Endothelial cell of umbilical vein (primary cell): ENCODE measurements around the gene CFAP45. TPM values are rescaled to one million over a fixed set of nuclear protein-coding genes. Genes with fewer than 3 reads are reported as not detected.

Experiments used
- BruUV-seq: library from RNA; stranded (reverse); fragments of 400-500 nt; replicated peaks from 2 replicates; lab custom pipeline; 2021; lab: Mats Ljungman, UMichigan
- CTCF ChIA-PET: fragments of 300-600, 350-600 bp; sonication (Branson Sonifier 250); formaldehyde crosslinking; loops from one replicate; lab custom pipeline; 2021; ENCODE audit warnings: antibody characterized with exemption, inconsistent platforms; lab: Charles Lee
- POLR2A ChIA-PET: fragments of 300-600, 350-600 bp; sonication (Branson Sonifier 250); formaldehyde crosslinking; loops from one replicate; lab custom pipeline; 2021; ENCODE audit warnings: antibody characterized with exemption, inconsistent platforms; lab: Charles Lee
- DNase-seq: peaks from one replicate; pipeline ENCODE4 v3.0.0-alpha.2; 2011; ENCODE audit warnings: low read depth, low spot score
- FAIRE-seq: peaks from 2 replicates; lab custom pipeline; 2011; peaks lifted over from hg19 to GRCh38; lab: Jason Lieb, UNC
- H2AFZ ChIP-seq: 2 replicates; pipeline ENCODE4 v1.6.0; 2012; ENCODE audit warnings: low read depth, low read length, control low read depth, inconsistent platforms
- H3K27ac ChIP-seq: 2 replicates; pipeline ENCODE4 v1.5.1; 2011; ENCODE audit warnings: low read depth, mild to moderate bottlenecking, control low read depth, low read length, moderate library complexity; ENCODE audit not compliant: insufficient read depth
- H3K27me3 ChIP-seq, 2 experiments: 2 replicates each; pipeline versions ENCODE4 v1.6.0 to v1.6.1; 2011; ENCODE audit warnings: low read length in 2 of 2, mixed read lengths in 1 of 2; ENCODE audit not compliant: control insufficient read depth in 2 of 2, insufficient read depth in 2 of 2
- H3K36me3 ChIP-seq, 2 experiments: 2 replicates in 1 of 2; 3 replicates in 1 of 2; pipeline ENCODE4 v1.5.1; 2011; ENCODE audit warnings: low read length in 2 of 2, mild to moderate bottlenecking in 1 of 2, moderate library complexity in 1 of 2; ENCODE audit not compliant: control insufficient read depth in 2 of 2, insufficient read depth in 2 of 2; ENCODE audit errors: extremely low read depth in 1 of 2
- H3K4me1 ChIP-seq: 3 replicates; pipeline ENCODE4 v1.5.1; 2011; ENCODE audit warnings: mild to moderate bottlenecking, low read length; ENCODE audit not compliant: control insufficient read depth, insufficient read depth; ENCODE audit errors: extremely low read depth
- H3K4me2 ChIP-seq: 2 replicates; pipeline ENCODE4 v1.6.1; 2011; ENCODE audit warnings: low read length, control low read depth, mixed read lengths; ENCODE audit not compliant: insufficient read depth
- H3K4me3 ChIP-seq, 3 experiments: fragments of 200-600 bp in 1 of 3; sonication (generic), shearing (Covaris generic) in 1 of 3; replicated peaks in 1 of 3; 2 replicates each; pipeline ENCODE4 v1.5.1; 2011 to 2016; ENCODE audit warnings: control low read depth in 3 of 3, low read length in 3 of 3, mild to moderate bottlenecking in 2 of 3, inconsistent platforms in 1 of 3, low read depth in 1 of 3, moderate library complexity in 1 of 3; ENCODE audit not compliant: insufficient read depth in 1 of 3
- H3K79me2 ChIP-seq: 2 replicates; pipeline ENCODE4 v1.6.0; 2012; ENCODE audit warnings: low read length, inconsistent platforms; ENCODE audit not compliant: control insufficient read depth, insufficient read depth
- H3K9ac ChIP-seq: replicated peaks from 2 replicates; pipeline ENCODE3; 2011; ENCODE audit warnings: low read length, control low read depth; ENCODE audit not compliant: insufficient read depth; ENCODE audit errors: extremely low read depth
- H3K9me1 ChIP-seq: replicated peaks from 3 replicates; pipeline ENCODE4 v1.6.0; 2011; ENCODE audit warnings: mild to moderate bottlenecking, low read length; ENCODE audit not compliant: control insufficient read depth, insufficient read depth; ENCODE audit errors: extremely low read depth
- H3K9me3 ChIP-seq: replicated peaks from 2 replicates; pipeline ENCODE4 v1.5.1; 2012; ENCODE audit warnings: low read length, inconsistent platforms; ENCODE audit not compliant: control insufficient read depth, insufficient read depth
- H4K20me1 ChIP-seq: replicated peaks from 2 replicates; pipeline ENCODE3; 2011; ENCODE audit warnings: mild to moderate bottlenecking, low read length; ENCODE audit not compliant: control insufficient read depth, insufficient read depth; ENCODE audit errors: extremely low read depth
- FOS ChIP-seq: IDR thresholded peaks from 2 replicates; pipeline ENCODE4 v1.6.1; 2011; ENCODE audit warnings: mild to moderate bottlenecking, low read length, moderate library complexity, borderline replicate concordance; ENCODE audit not compliant: insufficient read depth
- GATA2 ChIP-seq: IDR thresholded peaks from 2 replicates; pipeline ENCODE4 v1.7.0; 2011; ENCODE audit warnings: low read depth, mild to moderate bottlenecking, moderate library complexity, mixed read lengths, low read length; ENCODE audit not compliant: insufficient read length, insufficient read depth
- JUN ChIP-seq: IDR thresholded peaks from 2 replicates; pipeline ENCODE4 v1.6.1; 2011; ENCODE audit warnings: borderline replicate concordance, low read depth; ENCODE audit not compliant: insufficient read length, insufficient read depth
- POLR2A ChIP-seq: IDR thresholded peaks from 2 replicates; pipeline ENCODE4 v1.6.1; 2012; ENCODE audit warnings: low read depth, mild to moderate bottlenecking, control low read depth, low read length
- POLR2AphosphoS5 ChIP-seq: IDR thresholded peaks from 2 replicates; pipeline ENCODE4 v1.6.1; 2012; ENCODE audit warnings: low read depth, mild to moderate bottlenecking, control low read depth, low read length, moderate library complexity; ENCODE audit not compliant: insufficient read depth
- dilution Hi-C: fragments of 300-500 bp; cut with MboI; formaldehyde crosslinking; loops from one replicate; pipeline ENCODE4 v1.15.0; 2019; ENCODE audit warnings: low sequenced_read_pairs; ENCODE audit not compliant: extremely low pct_ligation_motif_present
- intact Hi-C: fragments of 100-400 bp; cut with micrococcal nuclease; formaldehyde crosslinking; loops from one replicate; pipeline ENCODE4 v1.10.0; 2022
- polyA plus RNA-seq, 4 experiments: library from polyadenylated mRNA; depleted of rRNA in 3 of 4; stranded (reverse) in 3 of 4; unstranded in 1 of 4; fragments of >200 nt; gene quantifications; 2 replicates each; pipeline versions ENCODE4 v1.2.1 to v1.2.3, GENCODE V29; 2011 to 2012; ENCODE audit warnings: missing spikeins in 1 of 4
- total RNA-seq: library from RNA; stranded (reverse); gene quantifications from 2 replicates; pipeline ENCODE4 v1.2.3, GENCODE V29; 2021
- TF ChIP-seq, protein P1 (sequence below), 2 donors: IDR thresholded peaks; 1 replicate in 1 of 2; 2 replicates in 1 of 2; pipeline ENCODE4 v1.5.1; 2011; ENCODE audit warnings: low read length in 2 of 2, mild to moderate bottlenecking in 2 of 2, moderate library complexity in 2 of 2, control low read depth in 1 of 2, inconsistent platforms in 1 of 2, low read depth in 1 of 2; ENCODE audit not compliant: insufficient read depth in 1 of 2; ENCODE audit errors: extremely low read depth in 1 of 2
- TF ChIP-seq, protein P2 (sequence below): IDR thresholded peaks from 2 replicates; pipeline ENCODE4 v1.6.1; 2011; ENCODE audit not compliant: insufficient read depth, insufficient read length

CFAP45 gene
- total and polyA plus RNA-seq, 2 donors (not counting 3 experiments of a cell fraction or from before 2014, with no cell fraction given) = 0.25 to 2.5 TPM

- ChIA-PET POLR2A (no interaction called here), CTCF (interaction anchor here (0.6 to 9.0 kb wide), 5 partner anchors 28 to 180 kb away, joined by 3 to 71 read pairs (median 3); partner anchors contain the start of gene DUSP23)
- H3K4me1 ChIP-seq = no peaks in the 10 kb centered on the region
- H3K4me2 ChIP-seq = no peak overlapping the region
- no peak for FAIRE-seq
- H3K79me2 ChIP-seq = no peaks in the 10 kb centered on the region
- H2AFZ ChIP-seq = no peak overlapping the region
- H3K27me3 ChIP-seq = peaks cover 9 to 10% of the 10 kb centered on the region in 2 experiments
- no peak overlapping the region for H3K27ac ChIP-seq
- H3K9me1 ChIP-seq = no peaks in the 10 kb centered on the region
- H3K9me3 ChIP-seq = no peaks in the 10 kb centered on the region
- no TSS peak for BruUV-seq
- no peak for TF ChIP-seq GATA2
- TF ChIP-seq FOS = no peak
- no peak for TF ChIP-seq JUN
- no peaks in the 10 kb centered on the region for H3K36me3 ChIP-seq
- H4K20me1 ChIP-seq = no peaks in the 10 kb centered on the region
- H3K9ac ChIP-seq = no peak overlapping the region
- intact Hi-C loops (no loop called here), dilution Hi-C loops (no loop called here)
- no peak for DNase-seq
- H3K4me3 ChIP-seq = no peak overlapping the region
Observed at GRCh38 chr1:159827549-159827948, 72.4 kb downstream of the CFAP45 start.

DNA sequence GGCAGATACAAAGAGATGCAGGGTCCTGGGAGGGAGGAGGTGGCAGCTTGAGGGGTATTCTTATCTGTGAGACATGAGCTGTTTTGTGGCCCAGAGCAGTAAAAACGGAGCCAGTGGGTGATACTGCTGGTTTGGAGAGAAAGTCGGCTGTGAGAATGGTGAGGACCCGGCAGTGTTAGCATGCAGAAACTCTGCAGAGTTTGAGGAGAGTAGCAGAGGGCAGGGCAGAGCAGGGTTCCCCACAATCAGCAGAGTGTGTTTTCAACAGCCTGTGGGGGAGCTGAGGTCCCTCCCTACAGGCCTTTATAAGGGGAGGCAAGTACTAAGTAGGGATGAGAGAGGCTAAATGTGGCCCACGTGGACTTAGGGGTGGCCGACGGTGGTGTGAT is 72.9 kb downstream of the CFAP45 start:
- no peak overlapping the region for H3K4me3 ChIP-seq
- no peak overlapping the region for H3K27ac ChIP-seq
- no peaks in the 10 kb centered on the region for H3K9me3 ChIP-seq
- no peak overlapping the region for H3K9ac ChIP-seq
- DNase-seq (no peak), FAIRE-seq (no peak)
- ChIA-PET CTCF (interaction anchor here (0.6 to 9.0 kb wide), 5 partner anchors 28 to 181 kb away, joined by 3 to 71 read pairs (median 3); partner anchors contain the start of gene DUSP23), POLR2A (no interaction called here)
- H3K4me2 ChIP-seq = no peak overlapping the region
- dilution Hi-C loops (no loop called here), intact Hi-C loops (no loop called here)
- H2AFZ ChIP-seq = no peak overlapping the region
- H3K9me1 ChIP-seq = no peaks in the 10 kb centered on the region
- BruUV-seq = no TSS peak
- no peaks in the 10 kb centered on the region for H3K36me3 ChIP-seq
- no peaks in the 10 kb centered on the region for H3K4me1 ChIP-seq
- H4K20me1 ChIP-seq = no peaks in the 10 kb centered on the region
- peaks cover 12 to 13% of the 10 kb centered on the region in 2 experiments for H3K27me3 ChIP-seq
- TF ChIP-seq, protein P1, sequence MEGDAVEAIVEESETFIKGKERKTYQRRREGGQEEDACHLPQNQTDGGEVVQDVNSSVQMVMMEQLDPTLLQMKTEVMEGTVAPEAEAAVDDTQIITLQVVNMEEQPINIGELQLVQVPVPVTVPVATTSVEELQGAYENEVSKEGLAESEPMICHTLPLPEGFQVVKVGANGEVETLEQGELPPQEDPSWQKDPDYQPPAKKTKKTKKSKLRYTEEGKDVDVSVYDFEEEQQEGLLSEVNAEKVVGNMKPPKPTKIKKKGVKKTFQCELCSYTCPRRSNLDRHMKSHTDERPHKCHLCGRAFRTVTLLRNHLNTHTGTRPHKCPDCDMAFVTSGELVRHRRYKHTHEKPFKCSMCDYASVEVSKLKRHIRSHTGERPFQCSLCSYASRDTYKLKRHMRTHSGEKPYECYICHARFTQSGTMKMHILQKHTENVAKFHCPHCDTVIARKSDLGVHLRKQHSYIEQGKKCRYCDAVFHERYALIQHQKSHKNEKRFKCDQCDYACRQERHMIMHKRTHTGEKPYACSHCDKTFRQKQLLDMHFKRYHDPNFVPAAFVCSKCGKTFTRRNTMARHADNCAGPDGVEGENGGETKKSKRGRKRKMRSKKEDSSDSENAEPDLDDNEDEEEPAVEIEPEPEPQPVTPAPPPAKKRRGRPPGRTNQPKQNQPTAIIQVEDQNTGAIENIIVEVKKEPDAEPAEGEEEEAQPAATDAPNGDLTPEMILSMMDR (IDR thresholded peaks at IDR 0.05; ENCODE audit: extremely low read depth in 1 of 2, insufficient read depth in 1 of 2, low read depth in 1 of 2, low read length in 2 of 2) = no peak
- no peak for TF ChIP-seq POLR2A
- TF ChIP-seq, protein P2, sequence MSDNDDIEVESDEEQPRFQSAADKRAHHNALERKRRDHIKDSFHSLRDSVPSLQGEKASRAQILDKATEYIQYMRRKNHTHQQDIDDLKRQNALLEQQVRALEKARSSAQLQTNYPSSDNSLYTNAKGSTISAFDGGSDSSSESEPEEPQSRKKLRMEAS = no peak
- no peak for TF ChIP-seq POLR2AphosphoS5
- no peaks in the 10 kb centered on the region for H3K79me2 ChIP-seq
